Gastrocnemius medialis (tissue), 4 donors: ENCODE data around the gene FCRL5. TPM values are rescaled to one million over a fixed set of nuclear protein-coding genes. Genes with fewer than 3 reads are reported as not detected.

Experiments used
- ATAC-seq, 2 donors: fragments of 150-250 bp; one replicate each; pipeline ENCODE4 v1.9.1; 2016
- DNase-seq, 2 donors: peaks; one replicate each; pipeline ENCODE4 v3.0.0-alpha.2; 2019
- H3K27ac ChIP-seq, 4 donors: fragments of 200-600 bp; sonication (generic); 1 replicate in 1 of 4; 2 replicates in 3 of 4; pipeline ENCODE4 v1.5.1; 2016 to 2018; ENCODE audit warnings: mild to moderate bottlenecking in 2 of 4, moderate library complexity in 1 of 4
- H3K27me3 ChIP-seq, 3 donors: fragments of 200-600 bp; sonication (generic) in 2 of 3; 1 replicate in 1 of 3; 2 replicates in 2 of 3; pipeline versions ENCODE4 v1.5.1 to v1.6.0; 2016 to 2019; ENCODE audit warnings: mild to moderate bottlenecking in 1 of 3, moderate library complexity in 1 of 3
- H3K36me3 ChIP-seq, 2 donors: fragments of 200-600 bp; sonication (generic) in 1 of 2; one replicate each; pipeline ENCODE4 v1.5.1; 2017 to 2018
- H3K4me1 ChIP-seq, 2 donors: fragments of 200-600 bp; sonication (generic) in 1 of 2; one replicate each; pipeline ENCODE4 v1.5.1; 2016 to 2017; ENCODE audit warnings: mild to moderate bottlenecking in 2 of 2
- H3K4me3 ChIP-seq, 4 donors: fragments of 200-600 bp; sonication (generic) in 3 of 4; 1 replicate in 1 of 4; 2 replicates in 3 of 4; pipeline ENCODE4 v1.5.1; 2016 to 2019; ENCODE audit warnings: mild to moderate bottlenecking in 2 of 4
- H3K9me3 ChIP-seq, 3 donors: fragments of 200-600 bp; sonication (generic) in 2 of 3; 1 replicate in 1 of 3; 2 replicates in 2 of 3; pipeline ENCODE4 v1.5.1; 2016 to 2019
- POLR2A ChIP-seq, 2 donors: fragments of 450-650 bp; IDR thresholded peaks; one replicate each; pipeline ENCODE4 v1.6.1; 2017; ENCODE audit warnings: antibody characterized with exemption in 2 of 2, mild to moderate bottlenecking in 2 of 2, moderate library complexity in 2 of 2
- in situ Hi-C, 4 donors: fragments of 200-750 bp; cut with MboI; loops; one replicate each; pipeline versions ENCODE4 v1.15.0 to v1.8.0; 2017; ENCODE audit warnings: low sequenced_read_pairs in 4 of 4
- intact Hi-C: fragments of 100-400 bp; cut with DNase I; formaldehyde crosslinking; loops from one replicate; pipeline ENCODE4 v1.15.1; 2023; ENCODE audit warnings: low total_unique reads
- total RNA-seq, 4 donors: library from RNA; depleted of rRNA; stranded (reverse); fragments of >200 nt; gene quantifications; one replicate each; pipeline versions ENCODE4 v1.1.0 to v1.2.3, GENCODE V29; 2016
- TF ChIP-seq, protein P1 (sequence below), 5 experiments: fragments of 450-650 bp in 3 of 5; fragments of 200-600 bp in 2 of 5; sonication (generic) in 2 of 5; IDR thresholded peaks in 4 of 5; conservative IDR thresholded peaks in 1 of 5; 1 replicate in 4 of 5; 2 replicates in 1 of 5; pipeline ENCODE4 v1.5.1; 2016 to 2019; ENCODE audit warnings: antibody characterized with exemption in 5 of 5, mild to moderate bottlenecking in 3 of 5, moderate library complexity in 3 of 5

The FCRL5 gene
- total RNA-seq, 4 donors from 2014 or later, result not detected

DNA sequence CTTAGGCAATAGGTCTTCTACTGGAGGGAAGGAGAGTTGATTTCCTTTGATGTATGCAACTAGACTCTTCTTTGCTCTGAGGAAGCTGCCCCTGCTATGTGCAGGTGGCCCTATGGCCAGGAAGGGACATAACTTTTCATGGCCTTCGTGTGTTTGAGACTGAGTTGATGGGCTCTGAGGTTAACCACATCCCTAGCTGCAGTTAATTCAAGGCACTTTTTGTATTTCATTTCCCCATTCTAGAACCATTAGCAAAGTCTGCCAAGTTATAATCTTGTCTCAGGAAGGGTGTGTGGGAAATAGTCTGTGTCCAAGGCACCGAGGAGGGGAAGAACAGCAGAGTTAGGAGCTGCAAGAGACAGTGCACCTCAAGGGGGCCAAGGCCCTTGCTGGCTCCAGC is 43.0 kb upstream of the FCRL5 start:
- no peaks in the 10 kb centered on the region for H3K27me3 ChIP-seq
- intact Hi-C loops, result no loop called here
- no peaks in the 10 kb centered on the region for H3K4me1 ChIP-seq
- ATAC-seq, result no peak
- no peak overlapping the region for H3K4me3 ChIP-seq
- no peaks in the 10 kb centered on the region for H3K36me3 ChIP-seq
- H3K9me3 ChIP-seq, result no peaks in the 10 kb centered on the region
- in situ Hi-C loops, result loop anchor here in 1 of 4 donors (25.0 kb wide), 1 partner anchor 517 kb away; no protein-coding TSS in a partner anchor
- H3K27ac ChIP-seq, result no peak overlapping the region
- DNase-seq, result no peak
- TF ChIP-seq, protein P1, sequence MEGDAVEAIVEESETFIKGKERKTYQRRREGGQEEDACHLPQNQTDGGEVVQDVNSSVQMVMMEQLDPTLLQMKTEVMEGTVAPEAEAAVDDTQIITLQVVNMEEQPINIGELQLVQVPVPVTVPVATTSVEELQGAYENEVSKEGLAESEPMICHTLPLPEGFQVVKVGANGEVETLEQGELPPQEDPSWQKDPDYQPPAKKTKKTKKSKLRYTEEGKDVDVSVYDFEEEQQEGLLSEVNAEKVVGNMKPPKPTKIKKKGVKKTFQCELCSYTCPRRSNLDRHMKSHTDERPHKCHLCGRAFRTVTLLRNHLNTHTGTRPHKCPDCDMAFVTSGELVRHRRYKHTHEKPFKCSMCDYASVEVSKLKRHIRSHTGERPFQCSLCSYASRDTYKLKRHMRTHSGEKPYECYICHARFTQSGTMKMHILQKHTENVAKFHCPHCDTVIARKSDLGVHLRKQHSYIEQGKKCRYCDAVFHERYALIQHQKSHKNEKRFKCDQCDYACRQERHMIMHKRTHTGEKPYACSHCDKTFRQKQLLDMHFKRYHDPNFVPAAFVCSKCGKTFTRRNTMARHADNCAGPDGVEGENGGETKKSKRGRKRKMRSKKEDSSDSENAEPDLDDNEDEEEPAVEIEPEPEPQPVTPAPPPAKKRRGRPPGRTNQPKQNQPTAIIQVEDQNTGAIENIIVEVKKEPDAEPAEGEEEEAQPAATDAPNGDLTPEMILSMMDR (IDR thresholded peaks at IDR 0.05 in 4 of 5, conservative IDR thresholded peaks at IDR 0.05 in 1 of 5), result no peak
- TF ChIP-seq POLR2A (IDR thresholded peaks at IDR 0.05), result no peak

DNA sequence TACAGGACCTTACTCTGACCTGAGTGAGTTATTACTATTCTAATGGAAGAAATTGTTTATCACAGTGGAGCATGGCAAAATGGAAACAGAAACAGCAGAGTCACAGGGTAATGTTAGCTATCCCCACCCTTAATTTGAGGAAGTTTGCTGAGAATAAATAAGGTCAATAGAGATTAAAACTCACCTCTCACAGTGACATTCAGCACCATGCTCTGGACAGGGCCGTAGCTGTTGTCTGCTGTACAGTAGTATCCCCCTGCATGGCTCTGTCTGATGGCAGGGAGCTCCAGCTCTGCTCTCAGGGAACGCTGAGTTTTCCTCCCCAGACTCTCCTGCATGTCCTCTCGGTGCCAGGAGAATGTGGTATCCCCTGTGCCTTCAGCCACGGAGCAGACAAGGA is 33.7 kb upstream of the FCRL5 start:
- Histone ChIP-seq H3K27ac (no peak overlapping the region), H3K4me1 (no peaks in the 10 kb centered on the region), H3K27me3 (no peaks in the 10 kb centered on the region), H3K4me3 (no peak overlapping the region), H3K36me3 (no peaks in the 10 kb centered on the region), H3K9me3 (no peaks in the 10 kb centered on the region)
- in situ Hi-C loops, result loop anchor here in 1 of 4 donors (25.0 kb wide), 1 partner anchor 526 kb away; no protein-coding TSS in a partner anchor
- ATAC-seq (no peak), DNase-seq (no peak)
- TF ChIP-seq, protein P1 (IDR thresholded peaks at IDR 0.05 in 4 of 5, conservative IDR thresholded peaks at IDR 0.05 in 1 of 5), result no peak
- no peak for TF ChIP-seq POLR2A (IDR thresholded peaks at IDR 0.05)
- intact Hi-C loops, result no loop called here

DNA sequence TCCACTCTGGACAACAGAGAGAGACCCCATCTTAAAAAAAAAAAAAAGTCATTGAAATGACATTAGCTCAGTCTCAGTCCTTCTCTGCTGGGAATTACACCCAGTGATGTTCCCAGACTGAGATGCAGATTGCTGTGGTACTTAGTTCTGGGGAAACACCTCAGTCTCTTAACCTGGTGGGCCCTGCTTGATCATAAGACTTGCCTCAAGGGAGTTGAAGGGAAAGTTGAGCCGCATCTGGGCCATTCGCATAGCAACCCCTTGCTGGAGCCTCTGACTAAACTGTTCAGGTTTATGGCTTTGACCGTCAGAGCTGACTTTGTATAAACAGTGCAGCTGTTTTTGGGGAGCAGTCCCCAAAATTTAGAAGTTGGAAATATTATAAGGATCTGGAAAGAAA is 32.2 kb upstream of the FCRL5 start:
- DNase-seq (no peak), ATAC-seq (no peak)
- in situ Hi-C loops, result loop anchor here in 1 of 4 donors (25.0 kb wide), 1 partner anchor 528 kb away; no protein-coding TSS in a partner anchor
- H3K4me1 ChIP-seq, result no peaks in the 10 kb centered on the region
- H3K27me3 ChIP-seq, result no peaks in the 10 kb centered on the region
- no peak for TF ChIP-seq POLR2A (IDR thresholded peaks at IDR 0.05)
- TF ChIP-seq, protein P1 (IDR thresholded peaks at IDR 0.05 in 4 of 5, conservative IDR thresholded peaks at IDR 0.05 in 1 of 5), result no peak
- intact Hi-C loops, result no loop called here
- H3K9me3 ChIP-seq, result no peaks in the 10 kb centered on the region
- no peaks in the 10 kb centered on the region for H3K36me3 ChIP-seq
- H3K4me3 ChIP-seq, result no peak overlapping the region
- H3K27ac ChIP-seq, result no peak overlapping the region

DNA sequence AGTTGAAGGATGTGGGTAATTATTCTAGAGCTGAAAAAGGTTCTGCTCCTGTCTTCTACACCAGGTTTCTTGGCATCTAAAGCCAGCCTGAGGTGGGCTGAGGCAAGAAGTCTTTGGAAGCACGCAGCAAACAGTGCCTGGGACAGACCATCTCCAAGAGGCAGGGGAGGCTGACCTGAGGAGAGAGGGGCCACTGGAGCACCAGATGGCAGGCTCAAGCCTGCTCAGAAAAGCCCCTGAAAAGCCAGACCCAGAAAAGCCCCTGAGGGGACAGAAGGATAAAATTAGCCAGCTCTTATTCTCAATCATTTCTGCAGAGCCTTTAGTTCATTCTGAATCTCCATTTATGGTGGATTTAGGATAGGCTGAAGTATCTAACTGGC is 28.5 kb upstream of the FCRL5 start:
- no peak for DNase-seq
- ATAC-seq, result no peak
- H3K27me3 ChIP-seq, result no peaks in the 10 kb centered on the region
- no peak overlapping the region for H3K4me3 ChIP-seq
- TF ChIP-seq, protein P1 (IDR thresholded peaks at IDR 0.05 in 4 of 5, conservative IDR thresholded peaks at IDR 0.05 in 1 of 5), result no peak
- no peak for TF ChIP-seq POLR2A (IDR thresholded peaks at IDR 0.05)
- intact Hi-C loops, result no loop called here
- in situ Hi-C loops, result loop anchor here in 1 of 4 donors (25.0 kb wide), 1 partner anchor 531 kb away; no protein-coding TSS in a partner anchor
- no peak overlapping the region for H3K27ac ChIP-seq
- H3K4me1 ChIP-seq, result no peaks in the 10 kb centered on the region
- H3K36me3 ChIP-seq, result no peaks in the 10 kb centered on the region
- H3K9me3 ChIP-seq, result no peaks in the 10 kb centered on the region
